HT-29 (cell line): ENCODE measurements around the gene CATSPERB. TPM values are rescaled to one million over a fixed set of nuclear protein-coding genes. Genes with fewer than 3 reads are reported as not detected.
"Not testable (repeated sequence)": the region's sequence is repeated elsewhere in the genome, so short reads cannot be mapped to it uniquely, and the experiment has no call there.

Source experiments
- DNase-seq: peaks from one replicate; pipeline ENCODE4 v3.0.0-alpha.2; 2015; ENCODE audit warnings: low spot score
- total RNA-seq: library from RNA; depleted of rRNA; stranded (reverse); fragments of >200 nt; shearing (Covaris generic); gene quantifications from 2 replicates; pipeline ENCODE4 v1.2.3, GENCODE V29; 2014

The CATSPERB gene
- total RNA-seq, 1 experiment from 2014 or later = 0.61 TPM

DNA sequence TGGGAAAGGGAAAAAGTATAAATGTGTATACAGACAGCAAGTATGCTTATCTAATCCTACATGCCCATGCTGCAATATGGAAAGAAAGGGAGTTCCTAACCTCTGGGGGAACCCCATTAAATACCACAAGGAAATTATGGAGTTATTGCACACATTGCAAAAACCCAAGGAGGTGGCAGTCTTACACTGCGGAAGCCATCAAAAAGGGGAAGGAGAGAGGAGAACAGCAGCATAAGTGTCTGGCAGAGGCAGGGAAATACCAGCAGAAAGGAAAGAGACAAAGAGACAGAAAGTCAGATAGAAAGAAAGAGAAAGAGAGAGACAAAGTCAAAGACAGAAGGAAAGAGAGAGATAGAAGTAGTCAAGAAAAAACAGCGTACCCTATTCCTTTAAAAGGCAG lies 64.8 kb downstream of the CATSPERB start:
- DNase-seq = not testable (repeated sequence)

DNA sequence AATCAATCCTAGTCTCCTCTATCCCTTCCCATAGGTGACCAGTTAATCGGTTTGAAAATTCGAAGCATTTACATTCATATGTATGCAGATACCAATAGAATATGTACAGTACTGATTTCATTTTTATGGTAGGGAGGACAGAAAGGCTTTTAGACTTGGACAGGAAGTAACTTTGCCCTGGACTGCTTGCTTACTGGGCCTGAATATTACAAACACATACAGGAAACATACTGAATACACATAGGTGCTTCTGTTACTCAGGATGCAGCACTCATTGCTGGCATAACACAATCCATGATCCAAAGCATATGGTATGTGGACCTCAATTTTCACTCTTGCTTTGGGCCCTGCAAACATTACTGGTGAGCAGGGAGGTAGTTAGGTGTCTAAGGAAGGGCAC lies 71.1 kb downstream of the CATSPERB start:
- no peak for DNase-seq

GRCh38 chr14:91654836-91655235 lies 77.0 kb downstream of the CATSPERB start:
- DNase-seq = no peak

- no peak for DNase-seq
These were observed 78.4 kb downstream of the CATSPERB start for GRCh38 chr14:91653451-91653850.

- peak; percentile 47 for DNase-seq
These were observed 82.0 kb downstream of the CATSPERB start for GRCh38 chr14:91649930-91650329.

DNA sequence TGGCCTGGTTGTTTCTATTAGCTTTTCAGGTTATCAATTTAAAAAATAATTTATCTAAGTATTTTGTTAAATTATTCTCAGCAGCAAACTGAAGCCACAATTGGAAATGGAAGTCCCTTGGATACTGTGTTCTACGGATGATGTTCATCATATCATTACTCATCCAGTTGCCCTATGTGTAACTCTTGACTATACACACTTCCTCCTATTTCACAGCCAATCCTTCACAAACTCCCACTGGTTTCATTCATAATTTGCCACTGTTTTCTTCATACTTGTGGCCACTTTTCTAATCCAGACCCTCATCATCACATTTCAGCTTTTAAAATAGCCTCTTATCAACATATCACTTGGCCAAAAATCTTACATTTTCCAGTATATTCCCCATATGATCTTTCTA lies 84.0 kb downstream of the CATSPERB start:
- no peak for DNase-seq

DNA sequence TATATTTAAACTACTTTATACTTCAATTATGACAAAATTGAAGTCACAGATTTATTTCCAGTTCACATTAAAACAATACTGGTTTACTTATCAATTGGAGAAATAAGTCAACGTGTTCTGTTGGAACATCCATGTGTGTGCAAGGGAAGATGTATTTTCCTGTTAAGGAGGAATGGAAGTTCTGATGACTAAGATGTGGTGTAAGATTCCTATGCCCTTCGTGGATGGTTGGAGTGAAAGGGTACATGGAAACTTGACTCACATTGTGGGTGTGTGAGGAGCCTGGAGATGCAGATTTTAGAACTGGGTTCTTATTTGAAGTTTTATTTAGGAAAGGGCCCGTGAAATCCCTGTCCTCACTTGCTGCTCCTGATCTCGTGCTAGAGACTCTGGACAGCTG lies 95.3 kb downstream of the CATSPERB start:
- no peak for DNase-seq

DNA sequence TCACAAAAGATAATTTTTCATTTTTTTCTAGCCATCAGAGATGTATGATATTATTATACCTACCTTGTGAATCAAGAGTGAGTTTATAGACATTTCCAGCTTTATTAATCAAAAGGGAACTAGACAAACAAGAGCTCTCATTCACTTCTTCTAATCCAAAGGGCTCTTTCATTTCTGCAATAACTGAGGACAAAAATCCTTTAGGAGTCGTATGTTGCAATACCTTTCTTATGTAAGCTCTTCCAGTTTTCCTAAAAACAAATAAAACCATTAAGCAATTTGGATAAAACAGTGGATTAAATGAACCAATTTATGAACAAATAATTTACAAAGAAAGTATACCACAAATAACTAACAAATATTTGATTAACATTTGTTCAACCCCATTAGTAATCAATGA lies 107.1 kb downstream of the CATSPERB start:
- DNase-seq = no peak

- DNase-seq = no peak
These were observed 117.7 kb downstream of the CATSPERB start for GRCh38 chr14:91614187-91614586.

DNA sequence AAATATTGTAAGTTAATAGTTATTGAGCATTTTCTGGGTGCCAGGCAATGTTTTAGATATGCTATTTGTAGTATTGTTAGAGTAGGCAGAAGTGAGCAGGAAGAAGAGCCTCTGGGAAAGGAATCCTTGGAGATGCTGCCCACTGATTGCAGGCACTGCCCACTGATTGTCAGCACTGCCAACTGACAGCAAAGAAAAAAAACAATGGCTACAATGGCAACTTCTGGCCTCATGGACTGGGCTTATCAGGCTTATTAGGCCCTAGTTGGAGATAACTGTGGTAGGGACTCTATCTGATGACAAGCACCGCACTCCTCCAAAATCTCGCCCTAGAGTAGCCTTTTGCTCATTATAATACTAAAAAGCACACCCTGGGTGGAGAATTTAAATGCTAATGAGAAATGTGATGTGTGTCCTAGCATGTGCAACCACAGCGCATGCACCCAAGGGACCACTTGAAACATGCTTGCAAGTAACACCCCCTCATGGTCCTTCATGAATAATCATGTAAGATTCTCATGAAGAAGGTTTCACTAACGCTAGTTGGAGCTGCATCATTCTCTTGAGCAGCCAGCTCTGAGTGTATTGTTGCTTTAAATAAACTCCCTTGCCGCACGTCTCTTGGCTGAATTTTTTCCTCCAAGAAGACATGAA lies 118.3 kb downstream of the CATSPERB start:
- DNase-seq = no peak

DNA sequence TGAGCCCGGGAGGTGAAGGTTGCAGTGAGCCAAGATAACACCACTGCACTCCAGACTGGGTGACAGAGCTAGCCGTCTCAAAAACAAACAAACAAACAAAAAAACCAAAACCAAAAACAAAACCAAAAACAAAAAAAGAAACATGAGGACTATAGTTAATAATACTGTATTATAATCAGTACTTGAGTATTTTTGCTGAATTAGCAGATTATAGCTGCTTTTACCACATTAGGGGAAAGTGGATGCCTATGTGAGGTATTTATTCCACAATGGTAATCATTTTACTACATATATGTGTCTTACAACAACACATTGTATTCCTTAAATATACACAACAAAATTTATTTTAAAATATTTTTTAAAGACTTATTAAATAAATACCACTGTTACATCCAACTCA lies 120.4 kb downstream of the CATSPERB start:
- DNase-seq = no peak

DNA sequence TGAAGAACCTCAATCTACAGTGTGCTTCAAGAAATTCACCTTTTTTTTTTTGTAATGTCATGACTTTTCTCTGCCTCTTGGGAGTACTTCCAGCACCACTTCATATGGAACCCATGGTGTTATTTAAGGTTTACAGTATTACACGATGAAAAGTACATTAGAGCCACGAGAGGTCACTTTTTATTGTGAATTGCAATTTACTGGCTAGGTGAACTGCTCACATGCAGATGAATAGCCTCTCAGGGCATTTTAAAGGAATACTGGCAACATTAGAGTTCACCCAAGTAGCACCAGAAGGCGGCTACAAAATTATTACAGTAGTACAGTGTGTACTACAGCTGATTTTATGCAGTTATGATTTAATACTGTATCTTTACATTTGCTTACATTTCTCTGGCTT lies 122.7 kb downstream of the CATSPERB start:
- DNase-seq = no peak

DNA sequence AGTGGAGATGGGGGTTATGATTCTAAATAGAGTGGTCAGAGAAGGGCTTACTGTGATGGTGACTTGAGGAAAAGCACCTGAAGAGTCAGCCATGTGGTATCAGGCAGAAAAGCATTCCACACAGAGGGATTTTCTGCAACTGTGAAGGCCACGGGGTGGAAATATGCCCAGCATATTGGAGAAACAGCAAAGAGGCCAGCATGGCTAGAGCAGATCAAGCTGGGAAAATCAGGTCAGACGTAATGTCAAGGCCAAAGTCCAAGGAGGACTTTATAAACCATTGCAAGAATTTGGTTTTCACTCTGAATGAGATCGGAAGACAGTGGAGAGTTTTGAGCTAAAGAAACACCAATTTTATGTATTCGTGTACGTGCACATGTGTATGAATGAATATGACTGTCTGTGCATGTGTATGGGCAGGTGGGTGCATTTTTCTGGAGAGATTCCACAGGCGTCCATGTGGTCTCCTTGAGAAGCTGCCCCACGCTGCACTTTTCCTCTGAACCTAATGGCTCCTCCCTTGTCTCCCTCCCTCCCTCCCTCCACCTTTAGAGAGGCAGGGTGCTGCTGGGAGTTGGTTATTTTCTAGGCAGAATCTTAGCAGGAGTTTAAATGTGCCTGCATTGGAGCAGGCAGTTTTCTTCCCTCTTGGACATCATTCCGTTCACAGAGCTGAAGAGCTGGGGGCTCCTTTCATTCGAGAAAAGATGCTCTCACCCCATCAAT lies 124.4 kb downstream of the CATSPERB start:
- no peak for DNase-seq

DNA sequence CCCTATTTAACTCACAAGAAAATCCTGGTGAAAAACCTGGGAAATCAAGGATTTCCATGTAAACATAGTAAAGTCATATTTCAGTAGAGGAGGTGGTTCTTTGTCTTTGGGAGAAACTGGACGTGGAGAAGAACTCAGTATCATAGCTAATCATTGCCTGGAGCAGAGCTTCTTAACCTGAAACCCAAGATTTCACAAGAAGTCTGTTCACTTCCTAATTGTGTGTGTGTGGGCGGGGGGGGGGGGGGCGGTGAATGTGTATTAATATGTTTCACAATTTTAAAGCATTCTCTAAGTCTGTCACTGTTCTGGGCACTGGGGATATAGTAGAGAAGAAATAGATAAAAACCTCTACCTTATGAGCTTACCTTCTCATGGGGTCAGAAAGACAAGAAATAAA lies 125.0 kb downstream of the CATSPERB start:
- no peak for DNase-seq

DNA sequence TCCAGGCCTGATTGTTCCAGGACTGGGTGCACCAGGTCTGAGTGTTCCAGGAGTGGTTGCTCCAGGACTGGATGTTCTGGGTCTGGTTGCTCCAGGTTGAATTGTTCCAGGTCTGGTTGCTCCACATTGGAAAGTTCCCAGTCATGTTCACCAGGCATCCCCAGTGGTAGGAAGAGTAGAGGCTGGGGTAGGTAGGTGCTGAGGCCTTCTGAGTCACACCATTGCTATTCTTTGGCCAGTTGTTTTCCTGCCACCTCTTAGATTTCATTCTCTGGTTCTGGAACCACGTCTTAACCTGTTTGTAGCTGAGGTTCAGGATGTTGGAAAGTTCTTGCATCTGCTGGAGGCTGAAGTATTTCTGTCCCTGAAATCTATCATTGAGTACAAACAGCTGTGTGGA lies 127.3 kb downstream of the CATSPERB start:
- not testable (repeated sequence) for DNase-seq

GRCh38 chr14:91599994-91600393 lies 131.9 kb downstream of the CATSPERB start:
- no peak for DNase-seq

DNA sequence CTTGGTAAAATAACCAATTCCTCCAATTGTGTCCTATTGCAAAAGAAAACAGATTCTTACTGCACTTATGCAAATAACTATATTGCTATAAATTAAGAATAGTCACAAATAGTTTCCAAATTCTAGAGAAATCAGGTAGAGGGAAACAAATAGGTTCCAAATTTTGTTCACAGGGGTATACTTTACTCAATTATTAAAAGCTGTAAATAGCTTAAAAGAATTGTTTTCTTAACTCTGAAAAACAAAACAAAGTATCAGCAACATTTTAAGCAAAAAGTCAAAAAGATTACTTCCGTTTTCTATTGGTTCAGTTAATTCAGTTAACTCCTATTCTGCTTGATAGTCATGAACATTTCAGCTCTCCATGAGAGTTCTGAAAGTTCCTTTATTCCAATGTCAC lies 136.2 kb downstream of the CATSPERB start:
- no peak for DNase-seq

- DNase-seq = not testable (repeated sequence)
These were observed 137.9 kb downstream of the CATSPERB start for GRCh38 chr14:91593957-91594356.

- no peak for DNase-seq
These were observed 145.5 kb downstream of the CATSPERB start for GRCh38 chr14:91586410-91586809.

DNA sequence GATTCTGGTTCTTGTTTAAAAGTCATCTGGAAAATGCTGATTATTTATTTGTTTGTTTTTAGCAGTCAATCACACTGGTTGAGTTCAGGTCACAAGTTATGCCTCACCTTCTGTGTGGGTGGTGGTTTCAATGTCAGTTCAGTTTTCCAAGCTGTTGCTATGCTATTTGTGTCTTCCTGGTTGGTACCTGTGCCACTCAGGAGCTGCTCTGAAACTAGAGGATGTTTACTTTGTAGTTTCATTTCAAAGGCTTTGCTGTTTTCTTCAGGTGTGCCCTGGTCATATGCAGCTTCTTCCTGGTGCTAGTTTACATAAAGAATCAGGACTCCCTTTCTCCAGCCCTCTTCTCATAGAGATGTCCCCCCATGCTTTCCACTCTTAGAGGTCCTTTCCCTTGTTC lies 146.0 kb downstream of the CATSPERB start:
- DNase-seq = no peak

DNA sequence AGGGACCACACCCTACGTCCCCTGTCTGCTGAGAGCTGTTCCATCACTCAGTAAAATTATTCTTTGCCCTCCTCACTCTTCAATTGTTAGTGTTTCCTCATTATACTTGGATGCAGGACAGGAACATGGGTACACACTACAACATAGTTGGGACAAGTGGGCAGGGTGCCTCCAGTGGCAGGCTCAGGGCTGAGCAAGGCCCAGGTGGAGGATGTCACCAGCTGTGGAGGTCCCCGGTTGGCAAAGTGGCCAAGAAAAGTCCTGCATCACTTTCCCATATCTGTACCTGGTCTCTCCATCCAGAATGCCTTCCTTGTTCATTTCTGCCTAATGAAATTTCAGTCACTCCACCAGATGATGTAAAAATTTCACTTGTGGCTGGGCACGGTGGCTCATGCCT lies 149.1 kb downstream of the CATSPERB start:
- no peak for DNase-seq

DNA sequence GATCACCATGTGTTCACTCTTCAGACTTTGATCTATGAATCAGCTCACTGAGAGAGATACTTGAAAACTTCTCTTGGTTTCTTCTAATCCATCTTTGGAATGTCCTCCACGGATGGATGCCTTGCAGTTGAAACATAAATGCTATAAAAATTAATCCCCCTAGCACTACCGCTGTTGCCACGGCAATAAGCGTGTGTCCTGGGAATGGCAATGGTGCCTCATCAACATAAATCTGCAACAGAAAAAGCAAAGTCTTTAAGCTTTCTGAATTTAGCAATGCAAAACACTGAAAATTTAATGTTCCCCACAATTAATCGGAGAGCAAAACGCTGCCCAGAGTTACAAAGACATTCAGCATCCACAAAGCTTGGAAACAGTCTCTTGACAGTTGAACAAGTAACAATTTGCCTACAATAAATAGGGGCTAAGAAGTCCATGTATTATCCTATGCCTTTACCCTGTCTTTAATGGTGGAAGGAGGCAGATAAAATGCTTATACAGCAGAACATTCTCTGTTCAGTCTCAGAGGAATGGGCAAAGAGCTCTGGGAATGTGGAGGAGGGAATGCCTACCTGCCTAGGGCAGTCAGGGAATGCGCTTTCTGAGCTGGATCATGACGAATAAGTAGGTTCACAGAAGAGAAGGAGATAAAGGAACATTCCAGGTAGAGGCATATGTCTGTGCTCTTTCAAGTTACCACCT lies 150.9 kb downstream of the CATSPERB start:
- DNase-seq = no peak
